Activated T-helper 1 cell treated with anti-CD3 and anti-CD28 coated beads, Interleukin-12 subunit alpha, Interleukin-12 subunit beta, Interleukin-2, Interleukin-4 antibody, amounts not matched to agents 30 ng/mL and 10 ng/mL and 1 ng/mL, durations not matched to agents 14 hours and 24 hours and 36 hours (primary cell): ENCODE results near the gene STOM. TPM values are rescaled to one million over a fixed set of nuclear protein-coding genes. Genes with fewer than 3 reads are reported as not detected.

Experiments
- DNase-seq: peaks from one replicate; pipeline ENCODE4 v3.0.0; 2021; ENCODE audit warnings: low spot score
- H3K27ac Mint-ChIP-seq: one replicate; pipeline ENCODE4 v1.8.0; 2021; ENCODE audit warnings: mild to moderate bottlenecking, mixed read lengths
- H3K27me3 Mint-ChIP-seq: one replicate; pipeline ENCODE4 v1.8.0; 2022; ENCODE audit warnings: mild to moderate bottlenecking, moderate library complexity, mixed read lengths; ENCODE audit not compliant: insufficient read depth
- H3K36me3 Mint-ChIP-seq: one replicate; pipeline ENCODE4 v1.8.0; 2021; ENCODE audit warnings: low read depth, mixed read lengths
- H3K4me1 Mint-ChIP-seq: one replicate; pipeline ENCODE4 v1.8.0; 2021; ENCODE audit warnings: low read depth, mixed read lengths
- H3K4me3 Mint-ChIP-seq: one replicate; pipeline ENCODE4 v1.8.0; 2021; ENCODE audit warnings: mild to moderate bottlenecking, moderate library complexity, mixed read lengths
- H3K9me3 Mint-ChIP-seq: one replicate; pipeline ENCODE4 v1.8.0; 2021; ENCODE audit warnings: mixed read lengths
- intact Hi-C: fragments of 100-400 bp; cut with micrococcal nuclease; formaldehyde crosslinking; loops from one replicate; pipeline ENCODE4 v1.15.1; 2024
- total RNA-seq: library from RNA; stranded (reverse); gene quantifications from 2 replicates; pipeline ENCODE4 v1.2.3, GENCODE V29; 2022

STOM gene
- total RNA-seq, 1 donor from 2014 or later: 51.7 TPM

GRCh38 chr9:121353241-121354061 is 16.6 kb downstream of the STOM start:
- Mint-ChIP-seq H3K36me3 (peaks cover 42% of the 10 kb centered on the region), H3K4me3 (peak overlapping the region; percentile 42), H3K4me1 (peaks cover 69% of the 10 kb centered on the region), H3K27ac (peak overlapping the region; percentile 73), H3K9me3 (no peaks in the 10 kb centered on the region), H3K27me3 (no peaks in the 10 kb centered on the region)
- intact Hi-C loops: loop anchor here (1.0 to 10.0 kb wide), 7 partner anchors 17 to 661 kb away; partner anchors contain the start of genes RAB14, STOM and TRAF1
- DNase-seq: peak; percentile 73

GRCh38 chr9:121350993-121351561 is 19.0 kb downstream of the STOM start:
- H3K36me3 Mint-ChIP-seq: peaks cover 52% of the 10 kb centered on the region
- DNase-seq: no peak
- no peaks in the 10 kb centered on the region for H3K9me3 Mint-ChIP-seq
- no peak overlapping the region for H3K4me3 Mint-ChIP-seq
- no peaks in the 10 kb centered on the region for H3K27me3 Mint-ChIP-seq
- intact Hi-C loops: loop anchor here (5.0 to 10.0 kb wide), 2 partner anchors 426 to 659 kb away; partner anchors contain the start of gene TRAF1
- H3K27ac Mint-ChIP-seq: no peak overlapping the region
- H3K4me1 Mint-ChIP-seq: peaks cover 46% of the 10 kb centered on the region

- Mint-ChIP-seq H3K27me3 (no peaks in the 10 kb centered on the region), H3K4me1 (peaks cover 39% of the 10 kb centered on the region), H3K27ac (no peak overlapping the region), H3K36me3 (peaks cover 52% of the 10 kb centered on the region), H3K9me3 (no peaks in the 10 kb centered on the region), H3K4me3 (no peak overlapping the region)
- no peak for DNase-seq
- intact Hi-C loops: loop anchor here (5.0 to 10.0 kb wide), 2 partner anchors 425 to 658 kb away; partner anchors contain the start of gene TRAF1
These were observed 20.0 kb downstream of the STOM start for GRCh38 chr9:121350036-121350435.

GRCh38 chr9:121349009-121349408 is 21.0 kb downstream of the STOM start:
- no peak for DNase-seq
- no peak overlapping the region for H3K4me3 Mint-ChIP-seq
- H3K9me3 Mint-ChIP-seq: no peaks in the 10 kb centered on the region
- peaks cover 44% of the 10 kb centered on the region for H3K4me1 Mint-ChIP-seq
- peaks cover 57% of the 10 kb centered on the region for H3K36me3 Mint-ChIP-seq
- intact Hi-C loops: no loop called here
- no peak overlapping the region for H3K27ac Mint-ChIP-seq
- no peaks in the 10 kb centered on the region for H3K27me3 Mint-ChIP-seq

- Mint-ChIP-seq H3K4me1 (peaks cover 42% of the 10 kb centered on the region), H3K36me3 (peaks cover 61% of the 10 kb centered on the region), H3K27ac (no peak overlapping the region), H3K4me3 (no peak overlapping the region), H3K9me3 (no peaks in the 10 kb centered on the region), H3K27me3 (no peaks in the 10 kb centered on the region)
- DNase-seq: no peak
- intact Hi-C loops: no loop called here
These were observed 21.8 kb downstream of the STOM start for GRCh38 chr9:121348221-121348620.

GRCh38 chr9:121345070-121345469 is 25.0 kb downstream of the STOM start:
- Mint-ChIP-seq H3K9me3 (no peaks in the 10 kb centered on the region), H3K27me3 (no peaks in the 10 kb centered on the region), H3K36me3 (peaks cover 61% of the 10 kb centered on the region)

GRCh38 chr9:121344184-121344583 is 25.9 kb downstream of the STOM start:
- Mint-ChIP-seq H3K4me3 (no peak overlapping the region), H3K27me3 (no peaks in the 10 kb centered on the region), H3K36me3 (peaks cover 60% of the 10 kb centered on the region), H3K27ac (no peak overlapping the region), H3K9me3 (no peaks in the 10 kb centered on the region), H3K4me1 (peaks cover 25% of the 10 kb centered on the region)
- intact Hi-C loops: no loop called here
- no peak for DNase-seq

More at GRCh38 chr9:121345070-121345469, 25.0 kb downstream of the STOM start:
- Mint-ChIP-seq H3K4me3 (no peak overlapping the region), H3K27ac (no peak overlapping the region), H3K4me1 (peaks cover 26% of the 10 kb centered on the region)
- no peak for DNase-seq
- intact Hi-C loops: no loop called here

- intact Hi-C loops: no loop called here
- Mint-ChIP-seq H3K9me3 (no peaks in the 10 kb centered on the region), H3K27ac (no peak overlapping the region), H3K4me1 (peaks cover 25% of the 10 kb centered on the region), H3K27me3 (no peaks in the 10 kb centered on the region), H3K36me3 (peaks cover 57% of the 10 kb centered on the region), H3K4me3 (no peak overlapping the region)
- no peak for DNase-seq
These were observed 29.2 kb downstream of the STOM start for GRCh38 chr9:121340676-121341392.

- no peak overlapping the region for H3K4me3 Mint-ChIP-seq
- H3K27me3 Mint-ChIP-seq: no peaks in the 10 kb centered on the region
- peaks cover 22% of the 10 kb centered on the region for H3K4me1 Mint-ChIP-seq
- H3K9me3 Mint-ChIP-seq: no peaks in the 10 kb centered on the region
- H3K27ac Mint-ChIP-seq: no peak overlapping the region
- no peak for DNase-seq
- intact Hi-C loops: no loop called here
- peaks cover 49% of the 10 kb centered on the region for H3K36me3 Mint-ChIP-seq
These were observed 30.6 kb downstream of the STOM start for GRCh38 chr9:121339437-121339836.

GRCh38 chr9:121336665-121337064 is 33.4 kb downstream of the STOM start:
- intact Hi-C loops: no loop called here
- no peaks in the 10 kb centered on the region for H3K27me3 Mint-ChIP-seq
- no peak overlapping the region for H3K27ac Mint-ChIP-seq
- no peak for DNase-seq
- H3K4me1 Mint-ChIP-seq: peaks cover 12% of the 10 kb centered on the region
- peaks cover 36% of the 10 kb centered on the region for H3K36me3 Mint-ChIP-seq
- H3K4me3 Mint-ChIP-seq: no peak overlapping the region
- no peaks in the 10 kb centered on the region for H3K9me3 Mint-ChIP-seq

GRCh38 chr9:121333950-121334773 is 35.9 kb downstream of the STOM start:
- Mint-ChIP-seq H3K27me3 (no peaks in the 10 kb centered on the region), H3K4me1 (no peaks in the 10 kb centered on the region), H3K36me3 (peaks cover 30% of the 10 kb centered on the region), H3K27ac (no peak overlapping the region), H3K9me3 (no peaks in the 10 kb centered on the region), H3K4me3 (no peak overlapping the region)
- intact Hi-C loops: no loop called here
- DNase-seq: no peak

GRCh38 chr9:121331992-121332685 is 37.9 kb downstream of the STOM start:
- H3K27ac Mint-ChIP-seq: no peak overlapping the region
- no peaks in the 10 kb centered on the region for H3K9me3 Mint-ChIP-seq
- H3K4me3 Mint-ChIP-seq: no peak overlapping the region
- H3K36me3 Mint-ChIP-seq: peaks cover 22% of the 10 kb centered on the region
- no peak for DNase-seq
- no peaks in the 10 kb centered on the region for H3K4me1 Mint-ChIP-seq
- no peaks in the 10 kb centered on the region for H3K27me3 Mint-ChIP-seq
- intact Hi-C loops: no loop called here
